ENCODE data around the gene ANKS1B.

ANKS1B gene

GRCh38 chr12:99553461-99553860 lies 431.3 kb downstream of the ANKS1B start:
- no peak for DNase-seq

- no peak for DNase-seq
These were observed 432.7 kb downstream of the ANKS1B start for GRCh38 chr12:99552022-99552421.

- no peak for DNase-seq
These were observed 435.1 kb downstream of the ANKS1B start for GRCh38 chr12:99549651-99550050.

- DNase-seq, result no peak
These were observed 435.5 kb downstream of the ANKS1B start for GRCh38 chr12:99549196-99549595.

GRCh38 chr12:99544457-99544856 lies 440.3 kb downstream of the ANKS1B start:
- no peak for DNase-seq

GRCh38 chr12:99529966-99530365 lies 454.8 kb downstream of the ANKS1B start:
- DNase-seq, result no peak

GRCh38 chr12:99528478-99528877 lies 456.3 kb downstream of the ANKS1B start:
- DNase-seq, result no peak

GRCh38 chr12:99523853-99524252 lies 460.9 kb downstream of the ANKS1B start:
- DNase-seq, result no peak

GRCh38 chr12:99522456-99522855 lies 462.3 kb downstream of the ANKS1B start:
- DNase-seq, result no peak

GRCh38 chr12:99521664-99522063 lies 463.1 kb downstream of the ANKS1B start:
- DNase-seq, result no peak

- no peak for DNase-seq
These were observed 471.7 kb downstream of the ANKS1B start for GRCh38 chr12:99513066-99513465.

- DNase-seq, result no peak
These were observed 478.9 kb downstream of the ANKS1B start for GRCh38 chr12:99505805-99506204.

- DNase-seq, result no peak
These were observed 486.0 kb downstream of the ANKS1B start for GRCh38 chr12:99498756-99499155.

- DNase-seq, result no peak
These were observed 488.9 kb downstream of the ANKS1B start for GRCh38 chr12:99495799-99496198.

GRCh38 chr12:99493197-99493596 lies 491.5 kb downstream of the ANKS1B start:
- no peak for DNase-seq

GRCh38 chr12:99486277-99486676 lies 498.5 kb downstream of the ANKS1B start:
- no peak for DNase-seq

GRCh38 chr12:99479149-99479548 lies 505.6 kb downstream of the ANKS1B start:
- no peak for DNase-seq

- DNase-seq, result no peak
These were observed 507.8 kb downstream of the ANKS1B start for GRCh38 chr12:99476956-99477355.

GRCh38 chr12:99455350-99456035 lies 529.2 kb downstream of the ANKS1B start:
- DNase-seq, result no peak

- DNase-seq, result no peak
These were observed 530.1 kb downstream of the ANKS1B start for GRCh38 chr12:99454539-99455172.

GRCh38 chr12:99453836-99454538 lies 530.7 kb downstream of the ANKS1B start:
- DNase-seq, result no peak

- no peak for DNase-seq
These were observed 534.6 kb downstream of the ANKS1B start for GRCh38 chr12:99450036-99450630.

GRCh38 chr12:99444859-99445316 lies 539.8 kb downstream of the ANKS1B start:
- no peak for DNase-seq

- DNase-seq, result no peak
These were observed 542.0 kb downstream of the ANKS1B start for GRCh38 chr12:99442758-99443157.
